ENCODE data around the gene WDR43. TPM values are rescaled to one million over a fixed set of nuclear protein-coding genes. Genes with fewer than 3 reads are reported as not detected.

Gene WDR43
- total RNA-seq, 1 donor from 2014 or later: 56.7 TPM

GRCh38 chr2:28941008-28941407 is 46.5 kb downstream of the WDR43 start:
- intact Hi-C loops (cut with DNase I): no loop called here
- Histone ChIP-seq H3K4me1 (no peaks in the 10 kb centered on the region), H3K36me3 (peaks cover 0 to 36% of the 10 kb centered on the region in 2 donors), H3K27me3 (no peaks in the 10 kb centered on the region), H3K9me3 (no peaks in the 10 kb centered on the region), H3K4me3 (no peak overlapping the region), H3K27ac (no peak overlapping the region)
- TF ChIP-seq POLR2A (IDR thresholded peaks at IDR 0.05) (no peak), CTCF (IDR thresholded peaks at IDR 0.05) (no peak), POLR2AphosphoS5 (IDR thresholded peaks at IDR 0.05; ENCODE audit: insufficient read depth in 1 of 2, low read depth in 1 of 2) (no peak)
- no peak for DNase-seq (ENCODE audit: extremely low spot score in 2 of 2)

- H3K27ac ChIP-seq: no peak overlapping the region
- H3K4me3 ChIP-seq: no peak overlapping the region
- DNase-seq (ENCODE audit: extremely low spot score in 2 of 2): no peak
- H3K27me3 ChIP-seq: no peaks in the 10 kb centered on the region
- no peaks in the 10 kb centered on the region for H3K9me3 ChIP-seq
- no peak for TF ChIP-seq POLR2A (IDR thresholded peaks at IDR 0.05)
- TF ChIP-seq POLR2AphosphoS5 (IDR thresholded peaks at IDR 0.05; ENCODE audit: insufficient read depth in 1 of 2, low read depth in 1 of 2): no peak
- no peak for TF ChIP-seq CTCF (IDR thresholded peaks at IDR 0.05)
- peaks cover 0 to 67% of the 10 kb centered on the region in 2 donors for H3K36me3 ChIP-seq
- no peaks in the 10 kb centered on the region for H3K4me1 ChIP-seq
- intact Hi-C loops (cut with DNase I): no loop called here
Measured at GRCh38 chr2:28944535-28945248, 50.2 kb downstream of the WDR43 start.

- H3K9me3 ChIP-seq: no peaks in the 10 kb centered on the region
- intact Hi-C loops (cut with DNase I): no loop called here
Measured at GRCh38 chr2:28948160-28948559, 53.7 kb downstream of the WDR43 start.

DNA sequence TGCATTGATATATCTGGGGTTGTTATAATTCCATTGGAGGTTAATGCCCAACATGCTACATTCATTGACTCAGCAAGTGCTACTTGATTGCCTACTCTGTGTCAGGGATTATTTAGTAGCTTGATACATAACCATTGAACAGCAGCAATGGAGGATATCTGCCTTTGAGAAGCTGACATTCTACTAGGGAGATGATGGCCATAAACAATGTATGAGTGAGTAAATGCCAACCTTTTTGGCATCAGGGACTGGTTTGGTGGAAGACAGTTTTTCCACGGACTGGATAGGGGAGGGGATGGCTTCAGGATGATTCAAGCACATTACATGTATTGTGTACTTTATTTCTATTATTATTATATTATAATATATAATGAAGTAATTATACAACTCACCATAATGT is 54.7 kb downstream of the WDR43 start:
- H3K9me3 ChIP-seq: no peaks in the 10 kb centered on the region
- H3K27ac ChIP-seq: no peak overlapping the region
- no peak for DNase-seq (ENCODE audit: extremely low spot score in 2 of 2)
- peaks cover 0 to 38% of the 10 kb centered on the region in 2 donors for H3K36me3 ChIP-seq
- H3K4me3 ChIP-seq: no peak overlapping the region
- peaks cover 13% of the 10 kb centered on the region for H3K4me1 ChIP-seq
- H3K27me3 ChIP-seq: no peaks in the 10 kb centered on the region
- TF ChIP-seq CTCF (IDR thresholded peaks at IDR 0.05): no peak
- TF ChIP-seq POLR2AphosphoS5 (IDR thresholded peaks at IDR 0.05; ENCODE audit: insufficient read depth in 1 of 2, low read depth in 1 of 2): no peak
- TF ChIP-seq POLR2A (IDR thresholded peaks at IDR 0.05): no peak
- intact Hi-C loops (cut with DNase I): no loop called here

More at GRCh38 chr2:28948160-28948559, 53.7 kb downstream of the WDR43 start:
- no peak for DNase-seq (ENCODE audit: extremely low spot score in 2 of 2)
- no peak for TF ChIP-seq CTCF (IDR thresholded peaks at IDR 0.05)
- TF ChIP-seq POLR2A (IDR thresholded peaks at IDR 0.05): no peak
- TF ChIP-seq POLR2AphosphoS5 (IDR thresholded peaks at IDR 0.05; ENCODE audit: insufficient read depth in 1 of 2, low read depth in 1 of 2): no peak
- Histone ChIP-seq H3K4me1 (peaks cover 13% of the 10 kb centered on the region), H3K27ac (no peak overlapping the region), H3K4me3 (no peak overlapping the region), H3K27me3 (no peaks in the 10 kb centered on the region), H3K36me3 (peaks cover 0 to 47% of the 10 kb centered on the region in 2 donors)

DNA sequence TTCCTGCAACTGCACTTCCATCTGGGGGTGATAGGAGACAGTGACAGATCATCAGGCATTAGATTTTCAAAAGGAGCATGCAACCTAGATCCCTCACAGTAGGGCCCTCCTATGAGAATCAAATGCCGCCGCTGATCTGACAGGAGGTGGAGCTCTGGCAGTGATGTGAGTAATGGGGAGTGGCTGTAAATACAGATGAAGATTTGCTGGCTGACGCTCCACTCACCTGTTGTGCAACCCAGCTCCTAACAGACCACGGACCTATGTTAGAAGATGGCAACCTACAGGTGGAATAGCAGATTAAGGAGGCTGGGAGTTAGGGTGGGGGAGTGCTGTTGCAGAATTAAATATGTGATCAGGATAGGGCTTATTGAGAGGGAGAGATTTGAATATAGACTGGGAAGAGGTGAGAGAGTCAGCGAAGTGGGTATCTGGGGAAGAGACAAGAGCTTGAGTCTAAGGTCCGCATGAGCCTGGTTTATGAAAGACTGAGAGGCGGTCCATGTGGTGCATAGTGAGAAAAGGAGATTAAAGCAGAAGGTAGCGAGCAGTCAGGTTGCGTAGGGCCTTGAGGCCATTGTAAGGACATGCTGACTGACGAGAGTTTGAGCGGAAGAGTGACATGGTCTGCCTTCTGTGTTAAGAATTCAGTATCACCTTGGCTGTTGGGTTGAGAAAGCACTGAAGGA is 55.3 kb downstream of the WDR43 start:
- peaks cover 0 to 38% of the 10 kb centered on the region in 2 donors for H3K36me3 ChIP-seq

More for the DNA sequence above, 55.3 kb downstream of the WDR43 start:
- TF ChIP-seq POLR2A (IDR thresholded peaks at IDR 0.05): no peak
- TF ChIP-seq CTCF (IDR thresholded peaks at IDR 0.05): no peak
- no peak for TF ChIP-seq POLR2AphosphoS5 (IDR thresholded peaks at IDR 0.05; ENCODE audit: insufficient read depth in 1 of 2, low read depth in 1 of 2)
- Histone ChIP-seq H3K9me3 (no peaks in the 10 kb centered on the region), H3K27me3 (no peaks in the 10 kb centered on the region), H3K4me1 (peaks cover 13% of the 10 kb centered on the region), H3K27ac (no peak overlapping the region), H3K4me3 (no peak overlapping the region)
- DNase-seq (ENCODE audit: extremely low spot score in 2 of 2): no peak
- intact Hi-C loops (cut with DNase I): no loop called here

All from vagina (tissue), 2 donors.